Activated CD8-positive, alpha-beta T cell treated with anti-CD3 and anti-CD28 coated beads for 36 hours (primary cell): ENCODE measurements around the gene ZNF614. TPM values are rescaled to one million over a fixed set of nuclear protein-coding genes. Genes with fewer than 3 reads are reported as not detected.
"Not testable (repeated sequence)": the region's sequence is repeated elsewhere in the genome, so short reads cannot be mapped to it uniquely, and the experiment has no call there.

Source experiments
- ATAC-seq: fragments of 200-7000 bp; cut with Tn5 transposase; one replicate; pipeline ENCODE4 v1.10.0; 2021; ENCODE audit warnings: mild to moderate bottlenecking, moderate library complexity
- CTCF ChIA-PET: fragments of 350-600 bp; sonication (Branson Sonifier 250); formaldehyde crosslinking; loops from one replicate; lab custom pipeline; 2021; ENCODE audit warnings: antibody characterized with exemption; lab: Charles Lee
- POLR2A ChIA-PET: fragments of 350-600 bp; sonication (Branson Sonifier 250); formaldehyde crosslinking; loops from one replicate; lab custom pipeline; 2021; ENCODE audit warnings: antibody characterized with exemption; lab: Charles Lee
- DNase-seq: peaks from one replicate; pipeline ENCODE4 v3.0.0-alpha.2; 2020
- H3K27ac Mint-ChIP-seq: one replicate; pipeline ENCODE4 v1.8.0; 2021; ENCODE audit warnings: mild to moderate bottlenecking, mixed read lengths
- H3K27me3 Mint-ChIP-seq: one replicate; pipeline ENCODE4 v1.8.0; 2021; ENCODE audit warnings: mixed read lengths
- H3K36me3 Mint-ChIP-seq: one replicate; pipeline ENCODE4 v1.8.0; 2021; ENCODE audit warnings: low read depth, mixed read lengths
- H3K4me1 Mint-ChIP-seq: one replicate; pipeline ENCODE4 v1.8.0; 2021; ENCODE audit warnings: low read depth, mixed read lengths
- H3K4me3 Mint-ChIP-seq: one replicate; pipeline ENCODE4 v1.8.0; 2021; ENCODE audit warnings: mild to moderate bottlenecking, moderate library complexity, mixed read lengths
- H3K9me3 Mint-ChIP-seq: one replicate; pipeline ENCODE4 v1.8.0; 2021; ENCODE audit warnings: mixed read lengths
- intact Hi-C: fragments of 100-400 bp; cut with micrococcal nuclease; formaldehyde crosslinking; loops from one replicate; pipeline ENCODE4 v1.10.0; 2022
- total RNA-seq, 2 experiments: library from RNA; stranded (reverse); gene quantifications; one replicate each; pipeline ENCODE4 v1.2.3, GENCODE V29; 2021
- TF ChIP-seq, protein P1 (sequence below): fragments of 200-600 bp; IDR thresholded peaks from one replicate; pipeline ENCODE4 v1.8.0; 2022; ENCODE audit warnings: antibody characterized with exemption, mild to moderate bottlenecking

ZNF614 gene
- total RNA-seq, result 10 to 100 TPM; 11.9 to 13.3 TPM

DNA sequence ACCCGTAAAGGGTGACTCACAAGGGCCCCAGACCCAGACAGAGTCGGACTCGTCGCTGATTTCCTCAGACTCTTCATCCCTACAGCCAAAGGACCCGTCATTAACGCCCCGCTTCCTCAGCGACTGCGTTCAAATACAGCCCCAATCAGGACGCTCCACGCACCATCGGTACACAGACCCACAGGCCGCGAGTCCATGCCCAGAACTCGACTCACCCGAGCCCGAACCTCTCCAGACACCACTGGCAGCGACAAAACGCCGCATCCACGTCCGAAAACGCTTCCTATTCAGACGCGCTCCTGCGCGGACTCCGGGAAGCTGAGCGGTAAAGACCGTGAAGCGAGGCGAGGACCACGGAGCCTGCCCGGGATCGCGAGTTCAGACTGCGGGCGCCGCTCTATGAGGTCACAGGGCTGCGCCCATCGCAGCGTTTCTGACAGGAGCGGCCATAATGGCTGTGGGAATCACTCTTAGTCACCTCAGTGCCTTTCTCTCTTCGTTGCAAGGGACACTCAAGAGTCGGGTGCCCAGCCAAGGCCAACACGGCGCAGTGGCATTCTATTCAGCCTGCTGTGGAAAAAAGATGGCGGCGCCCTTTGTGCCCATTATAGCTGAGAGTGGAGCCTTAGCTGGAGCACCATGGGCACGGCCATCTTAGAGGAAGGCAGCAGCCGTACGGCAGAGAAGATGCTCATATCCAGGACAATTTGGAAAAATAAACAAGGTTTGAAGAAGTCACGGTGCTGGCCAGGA is at the start of gene ZNF614:
ZNF614 (minus strand) TSS at position 353 of the 753 bp plus-strand sequence. CDS start 2,634 bp downstream, outside the sequence.
- ChIA-PET POLR2A (interaction anchor here (1.0 to 1.9 kb wide), 4 partner anchors 17 to 49 kb away, joined by 3 to 8 read pairs (median 6); partner anchors contain the start of genes ZNF432 and ZNF615), CTCF (no interaction called here)
- ATAC-seq, result peak; percentile 95
- intact Hi-C loops, result no loop called here
- Mint-ChIP-seq H3K36me3 (peaks cover 81% of the 10 kb centered on the region), H3K27ac (peak within 1 kb of the TSS; percentile 97), H3K9me3 (peaks cover 57% of the 10 kb centered on the region), H3K4me3 (peak within 1 kb of the TSS; percentile 92), H3K4me1 (peaks cover 13% of the 10 kb centered on the region), H3K27me3 (no peaks in the 10 kb centered on the region)
- TF ChIP-seq, protein P1, sequence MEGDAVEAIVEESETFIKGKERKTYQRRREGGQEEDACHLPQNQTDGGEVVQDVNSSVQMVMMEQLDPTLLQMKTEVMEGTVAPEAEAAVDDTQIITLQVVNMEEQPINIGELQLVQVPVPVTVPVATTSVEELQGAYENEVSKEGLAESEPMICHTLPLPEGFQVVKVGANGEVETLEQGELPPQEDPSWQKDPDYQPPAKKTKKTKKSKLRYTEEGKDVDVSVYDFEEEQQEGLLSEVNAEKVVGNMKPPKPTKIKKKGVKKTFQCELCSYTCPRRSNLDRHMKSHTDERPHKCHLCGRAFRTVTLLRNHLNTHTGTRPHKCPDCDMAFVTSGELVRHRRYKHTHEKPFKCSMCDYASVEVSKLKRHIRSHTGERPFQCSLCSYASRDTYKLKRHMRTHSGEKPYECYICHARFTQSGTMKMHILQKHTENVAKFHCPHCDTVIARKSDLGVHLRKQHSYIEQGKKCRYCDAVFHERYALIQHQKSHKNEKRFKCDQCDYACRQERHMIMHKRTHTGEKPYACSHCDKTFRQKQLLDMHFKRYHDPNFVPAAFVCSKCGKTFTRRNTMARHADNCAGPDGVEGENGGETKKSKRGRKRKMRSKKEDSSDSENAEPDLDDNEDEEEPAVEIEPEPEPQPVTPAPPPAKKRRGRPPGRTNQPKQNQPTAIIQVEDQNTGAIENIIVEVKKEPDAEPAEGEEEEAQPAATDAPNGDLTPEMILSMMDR, result no peak
- peak; percentile 91 for DNase-seq

DNA sequence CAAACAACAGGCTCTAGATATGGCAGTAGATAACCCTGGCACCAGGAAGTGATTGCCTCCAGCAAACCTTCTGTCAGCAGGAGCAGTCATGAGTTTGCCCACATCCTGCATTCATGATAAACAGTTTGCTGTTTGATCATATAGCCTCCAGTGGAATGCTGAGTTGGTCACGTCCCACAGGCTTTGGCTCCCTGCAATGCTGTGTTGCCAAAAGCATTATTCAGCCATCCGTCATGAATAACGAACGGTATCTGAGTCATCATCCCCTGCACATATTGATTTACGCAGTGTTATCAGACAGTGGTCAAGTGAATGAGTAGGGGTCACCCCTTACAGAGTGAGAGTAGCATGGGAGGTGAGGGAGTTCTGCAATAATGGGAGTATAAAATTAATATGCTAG is 42.3 kb upstream of the ZNF614 start:
- CTCF ChIA-PET, result no interaction called here
- TF ChIP-seq, protein P1, result no peak
- Mint-ChIP-seq H3K4me1 (no peaks in the 10 kb centered on the region), H3K36me3 (peaks cover 97% of the 10 kb centered on the region), H3K27ac (no peak overlapping the region), H3K9me3 (peaks cover 69% of the 10 kb centered on the region), H3K4me3 (no peak overlapping the region), H3K27me3 (no peaks in the 10 kb centered on the region)
- ATAC-seq (no peak), DNase-seq (no peak)
- intact Hi-C loops, result no loop called here
- POLR2A ChIA-PET, result no interaction called here

DNA sequence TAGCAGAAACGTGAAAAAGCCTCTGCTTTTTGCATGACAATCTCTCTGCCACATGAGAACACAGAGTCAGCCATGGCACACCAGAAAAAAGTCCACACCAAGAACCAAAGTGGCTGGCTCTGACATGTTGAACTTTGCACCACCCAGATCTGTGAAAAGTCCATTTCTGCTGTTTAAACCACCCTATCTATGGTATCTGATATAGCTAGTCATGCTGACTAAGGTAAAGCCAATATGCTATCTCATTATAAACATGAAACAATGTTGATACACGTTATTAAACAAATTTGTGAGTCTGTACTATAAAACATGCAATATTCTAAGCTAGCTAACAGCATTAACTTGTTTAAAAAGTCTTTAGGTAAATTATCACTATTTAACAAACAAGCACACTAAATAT is 41.5 kb upstream of the ZNF614 start:
- peaks cover 97% of the 10 kb centered on the region for H3K36me3 Mint-ChIP-seq

DNA sequence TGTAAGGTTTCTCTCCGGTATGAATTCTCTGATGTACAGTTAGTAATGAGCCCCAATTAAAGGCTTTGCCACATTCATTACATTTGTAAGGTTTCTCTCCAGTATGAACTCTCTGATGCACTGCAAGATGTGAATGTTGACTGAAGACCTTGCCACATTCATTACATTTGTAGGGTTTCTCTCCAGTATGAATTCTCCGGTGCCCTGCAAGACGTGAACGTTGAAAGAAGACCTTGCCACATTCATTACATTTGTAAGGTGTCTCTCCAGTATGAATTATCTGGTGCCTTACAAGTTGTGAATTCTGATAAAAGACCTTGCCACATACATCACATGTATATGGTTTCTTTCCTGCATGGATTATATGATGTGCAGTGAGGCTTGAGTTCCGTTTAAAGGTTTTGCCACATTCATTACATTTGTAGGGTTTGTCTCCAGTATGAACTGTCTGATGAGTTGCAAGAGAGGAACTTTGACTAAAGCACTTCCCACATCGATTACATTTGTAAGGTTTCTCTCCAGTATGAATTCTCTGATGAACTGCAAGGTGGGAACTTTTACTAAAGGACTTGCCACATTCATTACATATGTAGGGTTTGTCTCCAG is 38.2 kb upstream of the ZNF614 start:
- Mint-ChIP-seq H3K4me1 (no peaks in the 10 kb centered on the region), H3K4me3 (no peak overlapping the region), H3K9me3 (peaks cover 68% of the 10 kb centered on the region), H3K27me3 (no peaks in the 10 kb centered on the region), H3K36me3 (peaks cover 92% of the 10 kb centered on the region), H3K27ac (no peak overlapping the region)
- TF ChIP-seq, protein P1, result no peak
- DNase-seq (no peak), ATAC-seq (no peak)
- CTCF ChIA-PET, result no interaction called here
- intact Hi-C loops, result no loop called here
- POLR2A ChIA-PET, result no interaction called here

More for the DNA sequence above, 41.5 kb upstream of the ZNF614 start:
- H3K27me3 Mint-ChIP-seq, result no peaks in the 10 kb centered on the region
- no peak overlapping the region for H3K27ac Mint-ChIP-seq
- no peak for DNase-seq
- ATAC-seq, result no peak
- intact Hi-C loops, result no loop called here
- H3K9me3 Mint-ChIP-seq, result peaks cover 68% of the 10 kb centered on the region
- no peak overlapping the region for H3K4me3 Mint-ChIP-seq
- TF ChIP-seq, protein P1, result no peak
- POLR2A ChIA-PET, result no interaction called here
- CTCF ChIA-PET, result no interaction called here
- H3K4me1 Mint-ChIP-seq, result no peaks in the 10 kb centered on the region

DNA sequence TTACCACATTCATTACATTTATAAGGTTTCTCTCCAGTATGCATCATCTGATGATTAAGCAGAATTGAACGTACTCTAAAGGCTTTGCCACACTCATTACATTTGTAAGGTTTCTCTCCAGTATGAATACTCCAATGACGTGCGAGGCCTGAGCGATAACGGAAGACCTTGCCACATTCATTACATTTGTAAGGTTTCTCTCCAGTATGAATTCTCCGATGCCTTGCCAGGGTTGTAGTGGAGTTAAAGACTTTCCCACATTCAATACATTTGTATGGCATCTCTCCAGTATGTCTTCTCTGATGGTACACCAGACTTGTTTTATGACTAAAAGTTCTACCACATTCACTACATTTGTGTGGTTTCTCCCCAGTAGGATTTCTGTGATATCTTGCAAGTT is 37.2 kb upstream of the ZNF614 start:
- DNase-seq (no peak), ATAC-seq (no peak)
- ChIA-PET POLR2A (no interaction called here), CTCF (no interaction called here)
- Mint-ChIP-seq H3K4me3 (no peak overlapping the region), H3K27me3 (no peaks in the 10 kb centered on the region), H3K9me3 (peaks cover 67% of the 10 kb centered on the region), H3K36me3 (peaks cover 90% of the 10 kb centered on the region), H3K27ac (no peak overlapping the region), H3K4me1 (no peaks in the 10 kb centered on the region)
- intact Hi-C loops, result no loop called here
- TF ChIP-seq, protein P1, result no peak

DNA sequence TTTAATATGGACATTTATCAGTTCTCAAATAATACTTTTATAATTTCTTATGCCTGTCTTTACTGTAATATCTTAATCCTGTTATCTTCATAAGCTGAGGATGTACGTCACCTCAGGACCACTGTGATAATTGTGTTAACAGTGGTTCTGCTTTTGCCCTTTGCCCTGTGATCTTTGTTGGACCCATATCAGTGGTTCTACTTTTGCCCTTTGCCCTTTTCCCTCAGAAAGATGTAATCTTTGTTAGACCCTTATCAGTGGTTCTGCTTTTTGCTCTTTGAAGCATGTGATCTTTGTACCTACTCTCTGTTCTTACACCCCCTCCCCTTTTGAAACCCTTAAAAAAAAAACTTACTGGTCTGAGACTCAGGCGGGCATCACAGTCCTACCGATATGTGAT is 28.3 kb upstream of the ZNF614 start:
- H3K4me3 Mint-ChIP-seq, POLR2A ChIA-PET, H3K27ac Mint-ChIP-seq, DNase-seq, H3K4me1 Mint-ChIP-seq, CTCF ChIA-PET, intact Hi-C loops, H3K27me3 Mint-ChIP-seq, ATAC-seq: not testable (repeated sequence)
- Mint-ChIP-seq H3K9me3 (peaks cover 69% of the 10 kb centered on the region), H3K36me3 (peaks cover 82% of the 10 kb centered on the region)

DNA sequence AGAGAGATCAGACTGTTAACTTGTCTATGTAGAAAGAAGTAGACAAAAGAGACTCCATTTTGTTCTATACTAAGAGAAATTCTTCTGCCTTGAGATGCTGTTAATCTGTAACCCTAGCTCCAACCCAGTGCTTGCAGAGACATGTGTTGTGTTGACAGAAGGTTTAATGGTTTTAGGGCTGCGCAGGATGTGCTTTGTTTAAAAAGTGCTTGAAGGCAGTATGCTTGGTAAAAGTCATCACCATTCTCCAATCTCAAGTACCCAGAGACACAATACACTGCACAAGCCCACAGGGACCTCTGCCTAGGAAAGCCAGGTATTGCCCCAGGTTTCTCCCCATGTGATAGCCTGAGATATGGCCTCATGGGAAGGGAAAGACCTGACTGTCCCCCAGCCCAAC is 23.6 kb upstream of the ZNF614 start:
- intact Hi-C loops, DNase-seq, POLR2A ChIA-PET, ATAC-seq, H3K27me3 Mint-ChIP-seq, H3K4me3 Mint-ChIP-seq, CTCF ChIA-PET, H3K27ac Mint-ChIP-seq: not testable (repeated sequence)
- Mint-ChIP-seq H3K36me3 (peaks cover 78% of the 10 kb centered on the region), H3K9me3 (peaks cover 49% of the 10 kb centered on the region), H3K4me1 (peaks cover 15% of the 10 kb centered on the region)
